Ishikawa (cell line): Measurements from ENCODE around the gene MEGF11.

Experiments
- CEBPB ChIP-seq: IDR thresholded peaks from 2 replicates; pipeline ENCODE4 v1.6.1; 2012
- CREB1 ChIP-seq: IDR thresholded peaks from 2 replicates; pipeline ENCODE4 v1.6.1; 2012; ENCODE audit warnings: low read depth
- EGR1 ChIP-seq: IDR thresholded peaks from 2 replicates; pipeline ENCODE4 v1.6.1; 2012
- EP300 ChIP-seq: IDR thresholded peaks from 2 replicates; pipeline ENCODE4 v1.6.1; 2012; ENCODE audit warnings: borderline replicate concordance
- FOXM1 ChIP-seq: IDR thresholded peaks from 2 replicates; pipeline ENCODE4 v1.6.1; 2012; ENCODE audit warnings: low read depth, borderline replicate concordance
- RAD21 ChIP-seq: IDR thresholded peaks from 2 replicates; pipeline ENCODE4 v1.6.1; 2012; ENCODE audit warnings: low read depth
- TAF1 ChIP-seq: IDR thresholded peaks from 2 replicates; pipeline ENCODE4 v1.6.1; 2012; ENCODE audit warnings: low read depth, mild to moderate bottlenecking
- TEAD4 ChIP-seq: IDR thresholded peaks from 2 replicates; pipeline ENCODE4 v1.6.1; 2012
- YY1 ChIP-seq: IDR thresholded peaks from 2 replicates; pipeline ENCODE4 v1.6.1; 2012; ENCODE audit warnings: low read depth
- ZBTB7A ChIP-seq: IDR thresholded peaks from 2 replicates; pipeline ENCODE4 v1.6.1; 2012; ENCODE audit warnings: low read depth
- TF ChIP-seq, protein P1 (sequence below): IDR thresholded peaks from 2 replicates; pipeline ENCODE4 v1.6.1; 2012; ENCODE audit warnings: low read depth, mild to moderate bottlenecking
- TF ChIP-seq, protein P2 (sequence below): IDR thresholded peaks from 2 replicates; pipeline ENCODE4 v1.6.1; 2012

- TF ChIP-seq RAD21 (no peak), CEBPB (no peak), EGR1 (no peak), TAF1 (no peak), EP300 (no peak), TEAD4 (no peak), ZBTB7A (no peak), FOXM1 (no peak), CREB1 (no peak), YY1 (no peak)
- TF ChIP-seq, protein P1, sequence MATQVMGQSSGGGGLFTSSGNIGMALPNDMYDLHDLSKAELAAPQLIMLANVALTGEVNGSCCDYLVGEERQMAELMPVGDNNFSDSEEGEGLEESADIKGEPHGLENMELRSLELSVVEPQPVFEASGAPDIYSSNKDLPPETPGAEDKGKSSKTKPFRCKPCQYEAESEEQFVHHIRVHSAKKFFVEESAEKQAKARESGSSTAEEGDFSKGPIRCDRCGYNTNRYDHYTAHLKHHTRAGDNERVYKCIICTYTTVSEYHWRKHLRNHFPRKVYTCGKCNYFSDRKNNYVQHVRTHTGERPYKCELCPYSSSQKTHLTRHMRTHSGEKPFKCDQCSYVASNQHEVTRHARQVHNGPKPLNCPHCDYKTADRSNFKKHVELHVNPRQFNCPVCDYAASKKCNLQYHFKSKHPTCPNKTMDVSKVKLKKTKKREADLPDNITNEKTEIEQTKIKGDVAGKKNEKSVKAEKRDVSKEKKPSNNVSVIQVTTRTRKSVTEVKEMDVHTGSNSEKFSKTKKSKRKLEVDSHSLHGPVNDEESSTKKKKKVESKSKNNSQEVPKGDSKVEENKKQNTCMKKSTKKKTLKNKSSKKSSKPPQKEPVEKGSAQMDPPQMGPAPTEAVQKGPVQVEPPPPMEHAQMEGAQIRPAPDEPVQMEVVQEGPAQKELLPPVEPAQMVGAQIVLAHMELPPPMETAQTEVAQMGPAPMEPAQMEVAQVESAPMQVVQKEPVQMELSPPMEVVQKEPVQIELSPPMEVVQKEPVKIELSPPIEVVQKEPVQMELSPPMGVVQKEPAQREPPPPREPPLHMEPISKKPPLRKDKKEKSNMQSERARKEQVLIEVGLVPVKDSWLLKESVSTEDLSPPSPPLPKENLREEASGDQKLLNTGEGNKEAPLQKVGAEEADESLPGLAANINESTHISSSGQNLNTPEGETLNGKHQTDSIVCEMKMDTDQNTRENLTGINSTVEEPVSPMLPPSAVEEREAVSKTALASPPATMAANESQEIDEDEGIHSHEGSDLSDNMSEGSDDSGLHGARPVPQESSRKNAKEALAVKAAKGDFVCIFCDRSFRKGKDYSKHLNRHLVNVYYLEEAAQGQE: no peak
- TF ChIP-seq, protein P2, sequence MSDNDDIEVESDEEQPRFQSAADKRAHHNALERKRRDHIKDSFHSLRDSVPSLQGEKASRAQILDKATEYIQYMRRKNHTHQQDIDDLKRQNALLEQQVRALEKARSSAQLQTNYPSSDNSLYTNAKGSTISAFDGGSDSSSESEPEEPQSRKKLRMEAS: no peak
Observed at GRCh38 chr15:66070220-66070934, 183.2 kb downstream of the MEGF11 start.
